Putamen (tissue), 1 donor: ENCODE results near the gene ARMH4.

Experiments
- DNase-seq: peaks from one replicate; pipeline ENCODE4 v3.0.0-alpha.2; 2016; ENCODE audit warnings: low spot score

The ARMH4 gene

GRCh38 chr14:57963071-57963470 lies 188.9 kb downstream of the ARMH4 start:
- no peak for DNase-seq

GRCh38 chr14:57962325-57963035 lies 189.5 kb downstream of the ARMH4 start:
- no peak for DNase-seq

DNA sequence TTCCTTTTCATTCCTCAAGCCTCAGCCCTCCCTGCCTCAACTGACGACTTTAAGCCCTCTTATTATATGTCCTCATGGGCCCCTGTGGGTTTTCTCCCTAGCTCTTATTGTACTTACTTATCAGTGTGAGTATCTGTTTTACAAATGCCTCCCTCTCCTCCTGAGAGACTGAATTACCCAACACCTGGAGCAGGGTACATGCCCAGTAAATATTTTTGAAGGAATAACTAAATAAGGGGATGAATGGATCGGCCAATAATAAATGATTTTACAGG lies 190.3 kb downstream of the ARMH4 start:
- DNase-seq: no peak

DNA sequence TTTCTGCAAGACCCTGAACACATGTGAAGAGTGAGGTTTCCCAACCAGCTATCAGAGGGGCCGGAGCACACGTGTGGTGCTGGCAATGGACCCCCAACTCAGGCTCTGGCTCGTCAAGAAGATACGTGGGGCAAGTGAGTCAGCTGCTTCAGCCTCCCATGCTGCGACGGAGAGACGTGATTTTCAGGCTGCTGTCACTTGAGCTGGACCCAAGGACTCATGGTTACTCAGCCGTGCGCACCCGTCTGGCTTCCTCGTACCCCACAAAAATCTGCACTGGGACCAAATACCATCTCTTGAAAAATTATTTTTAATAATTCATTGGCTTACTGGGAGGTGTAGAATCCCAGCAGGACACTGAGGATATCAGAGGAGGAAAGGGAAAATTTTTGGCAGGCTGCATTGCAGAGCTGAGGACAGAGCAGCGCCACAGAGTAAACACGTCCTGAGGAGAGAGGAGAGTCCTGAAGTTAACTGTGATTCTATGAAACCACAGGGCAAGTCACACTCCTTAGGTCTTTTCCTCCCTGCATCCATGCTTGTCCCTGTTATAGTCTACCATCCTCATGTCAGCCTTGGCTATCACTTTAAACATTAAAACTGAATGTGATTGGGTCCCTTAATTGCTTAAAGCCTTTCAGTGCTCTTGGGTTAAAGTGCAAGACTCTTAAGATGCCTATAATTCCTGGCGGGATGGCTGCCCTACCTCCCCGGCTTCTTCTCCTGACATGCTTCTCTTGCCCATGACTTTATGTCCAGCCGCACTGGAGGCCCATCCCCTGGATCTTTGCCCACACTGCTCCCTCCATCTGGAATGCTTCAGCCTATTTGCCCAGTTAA lies 190.8 kb downstream of the ARMH4 start:
- DNase-seq: no peak

DNA sequence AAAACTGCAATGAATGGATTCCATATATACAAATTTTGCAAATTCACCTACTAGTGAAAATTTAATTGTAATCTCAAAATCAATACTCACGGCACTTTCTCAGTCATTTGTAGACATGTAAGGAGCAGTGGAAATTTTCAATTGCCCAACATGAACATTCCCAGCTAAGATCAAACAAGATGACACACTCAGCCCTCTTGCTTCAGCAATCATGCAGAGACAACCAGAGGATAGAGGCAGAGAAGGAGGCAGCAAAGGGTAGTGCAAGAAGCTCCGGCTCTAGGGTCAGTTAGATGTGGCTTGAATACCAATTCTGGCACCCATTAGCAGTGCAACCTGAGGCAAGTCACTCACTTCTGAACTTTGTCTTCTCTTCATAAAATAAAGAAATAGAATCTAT lies 194.6 kb downstream of the ARMH4 start:
- DNase-seq: no peak
